A549 (cell line): ENCODE measurements around the gene COX7A1. TPM values are rescaled to one million over a fixed set of nuclear protein-coding genes. Genes with fewer than 3 reads are reported as not detected.

ENCODE experiments used
- ATAC-seq, 2 experiments: fragments of 200-7000 bp in 1 of 2; fragments of >200 bp in 1 of 2; cut with Nextera tagmentation in 1 of 2; cut with Tn5 transposase in 1 of 2; 3 replicates each; pipeline versions ENCODE4 v1.8.0 to v1.9.1; 2018 to 2020; ENCODE audit warnings: mild to moderate bottlenecking in 1 of 2, moderate library complexity in 1 of 2
- CTCF ChIA-PET: fragments of 300-600 bp; sonication (Branson Sonifier 250); formaldehyde crosslinking; extraction: SDS; loops from one replicate; lab custom pipeline; 2021; ENCODE audit warnings: antibody characterized with exemption, inconsistent platforms; lab: Yijun Ruan, JAX
- POLR2A ChIA-PET: fragments of 350-600 bp; formaldehyde crosslinking; extraction: SDS; loops from one replicate; lab custom pipeline; 2021; ENCODE audit warnings: antibody characterized with exemption, inconsistent platforms; lab: Yijun Ruan, JAX
- DNase-seq, 2 experiments: peaks; one replicate each; pipeline versions ENCODE4 v3.0.0 to v3.0.0-alpha.2; 2011 to 2016; ENCODE audit warnings: low read depth in 1 of 2, low spot score in 1 of 2
- FAIRE-seq: peaks from 2 replicates; lab custom pipeline; 2011; peaks lifted over from hg19 to GRCh38; lab: Jason Lieb, UNC
- H3K27ac ChIP-seq, 2 experiments: fragments of >200 bp; sonication (Bioruptor Twin); formaldehyde crosslinking; 3 replicates each; pipeline ENCODE4 v1.5.1; 2016 to 2017
- H3K4me1 ChIP-seq: fragments of >200 bp; sonication (Bioruptor Twin); formaldehyde crosslinking; 3 replicates; pipeline ENCODE4 v1.6.1; 2016
- H3K4me2 ChIP-seq: fragments of >200 bp; sonication (Bioruptor Twin); formaldehyde crosslinking; 3 replicates; pipeline ENCODE4 v1.6.1; 2016
- H3K4me3 ChIP-seq: fragments of >200 bp; sonication (Bioruptor Twin); formaldehyde crosslinking; 3 replicates; pipeline ENCODE4 v1.5.1; 2016
- H3K9me3 ChIP-seq: fragments of >200 bp; sonication (Bioruptor Twin); formaldehyde crosslinking; 3 replicates; pipeline ENCODE4 v1.6.1; 2016
- CBX8 ChIP-seq: fragments of 200-600 bp; sonication (generic); IDR thresholded peaks from 2 replicates; pipeline ENCODE4 v1.6.1; 2016
- CEBPB ChIP-seq, 2 experiments: fragments of >200 bp in 1 of 2; sonication (Bioruptor Twin) in 1 of 2; formaldehyde crosslinking in 1 of 2; IDR thresholded peaks; 2 replicates each; pipeline ENCODE4 v1.6.1; 2012 to 2016
- EHMT2 ChIP-seq: fragments of 200-600 bp; sonication (generic); IDR thresholded peaks from 2 replicates; pipeline ENCODE4 v1.6.1; 2016; ENCODE audit warnings: antibody characterized with exemption, low read depth, mild to moderate bottlenecking, moderate library complexity
- HMGXB4 ChIP-seq: fragments of 250-450 bp; sonication (Bioruptor Pico); IDR thresholded peaks from 2 replicates; pipeline ENCODE4 v1.5.0; 2021; ENCODE audit warnings: mild to moderate bottlenecking, moderate library complexity, borderline replicate concordance
- HOXB13 ChIP-seq: fragments of 250-450 bp; sonication (Bioruptor Pico); IDR thresholded peaks from 2 replicates; pipeline ENCODE4 v1.5.0; 2020; ENCODE audit warnings: low read depth, mild to moderate bottlenecking, moderate library complexity
- HOXB5 ChIP-seq: fragments of 250-450 bp; sonication (Bioruptor Pico); IDR thresholded peaks from 2 replicates; pipeline ENCODE4 v1.5.0; 2020; ENCODE audit warnings: mild to moderate bottlenecking, moderate library complexity
- MAZ ChIP-seq: fragments of 150-350 bp; IDR thresholded peaks from 2 replicates; pipeline ENCODE4 v1.6.1; 2014; ENCODE audit warnings: antibody characterized with exemption, low read depth, low read length, borderline replicate concordance
- NPAS2 ChIP-seq: fragments of 250-450 bp; sonication (Bioruptor Pico); IDR thresholded peaks from 2 replicates; pipeline ENCODE4 v1.8.0; 2022; ENCODE audit warnings: mild to moderate bottlenecking, moderate library complexity, borderline replicate concordance
- PBX3 ChIP-seq: IDR thresholded peaks from 2 replicates; pipeline ENCODE4 v1.6.1; 2012
- POLR2A ChIP-seq: IDR thresholded peaks from 2 replicates; pipeline ENCODE4 v1.6.1; 2012; ENCODE audit warnings: mild to moderate bottlenecking, low read length
- POLR2AphosphoS2 ChIP-seq: conservative IDR thresholded peaks from 2 replicates; pipeline ENCODE4 v1.6.1; 2012; ENCODE audit warnings: low read length, improper control_type of control experiment, inconsistent platforms
- RAD21 ChIP-seq, 2 experiments: fragments of >200 bp in 1 of 2; sonication (Bioruptor Twin) in 1 of 2; formaldehyde crosslinking in 1 of 2; IDR thresholded peaks in 1 of 2; conservative IDR thresholded peaks in 1 of 2; 2 replicates in 1 of 2; 3 replicates in 1 of 2; pipeline ENCODE4 v1.6.1; 2012 to 2018; ENCODE audit warnings: inconsistent platforms in 1 of 2
- REST ChIP-seq: fragments of 200-600 bp; sonication (generic); IDR thresholded peaks from 2 replicates; pipeline ENCODE4 v1.6.1; 2016; ENCODE audit warnings: antibody characterized with exemption, mild to moderate bottlenecking, moderate library complexity
- TFCP2L1 ChIP-seq: fragments of 250-450 bp; sonication (Bioruptor Pico); IDR thresholded peaks from 2 replicates; pipeline ENCODE4 v1.5.0; 2021; ENCODE audit warnings: mild to moderate bottlenecking
- TP53 ChIP-seq: fragments of 250-450 bp; sonication (Bioruptor Pico); IDR thresholded peaks from 2 replicates; pipeline ENCODE4 v1.5.0; 2021; ENCODE audit warnings: mild to moderate bottlenecking, moderate library complexity
- WGBS: methylation state at CpG from one replicate; pipeline ENCODE4 v1.1.6; 2017; ENCODE audit errors: missing lambda C conversion rate; 5-methylcytosine and 5-hydroxymethylcytosine counted together
- polyA plus RNA-seq, 4 experiments: library from polyadenylated mRNA; depleted of rRNA in 3 of 4; stranded (reverse); fragments of >200 nt; fragmentation: RNase III in 1 of 4; extraction: RNeasy Plus Mini Kit Qiagen cat#74134 plus additional on column Dnase treatment in 1 of 4; gene quantifications; 2 replicates in 3 of 4; 3 replicates in 1 of 4; pipeline ENCODE4 v1.2.3, GENCODE V29; 2011 to 2017

The COX7A1 gene
- polyA plus RNA-seq, 2 of the 4 experiments (the other 2 are of a cell fraction), result not detected

- POLR2A ChIA-PET, result interaction anchor here (0.5 to 3.4 kb wide), 16 partner anchors 10 to 244 kb away, joined by 4 to 65 read pairs (median 14); partner anchors contain the start of genes ALKBH6, CAPNS1, THAP8 and WDR62
Observed at GRCh38 chr19:36113894-36114720, 38.1 kb downstream of the COX7A1 start.

GRCh38 chr19:36113425-36113824, 38.8 kb downstream of the COX7A1 start:
- no peaks in the 10 kb centered on the region for H3K9me3 ChIP-seq
- POLR2A ChIA-PET, result interaction anchor here (0.5 kb wide), 1 partner anchor 72 kb away, joined by 4 read pairs; no protein-coding TSS in a partner anchor
- CTCF ChIA-PET, result interaction anchor here (0.6 to 6.3 kb wide), 7 partner anchors 11 to 182 kb away, joined by 3 to 44 read pairs (median 4); partner anchors contain the start of gene THAP8
- TF ChIP-seq NPAS2 (CRISPR knock-in tag), result no peak
- no peak for TF ChIP-seq CBX8
- no peak for TF ChIP-seq CEBPB (IDR thresholded peaks at IDR 0.05)
- TF ChIP-seq TP53 (CRISPR knock-in tag), result no peak
- TF ChIP-seq PBX3, result no peak
- TF ChIP-seq HOXB5, result no peak
- TF ChIP-seq MAZ, result no peak
- H3K27ac ChIP-seq, result peak overlapping the region in 1 of 2 experiments; percentile 91; a peak in 3 of 6 replicates
- peaks cover 25% of the 10 kb centered on the region for H3K4me1 ChIP-seq
- peak overlapping the region; percentile 86 for H3K4me2 ChIP-seq
- no peak for ATAC-seq
- WGBS, result 96% methylated on average over 34 of the region's 34 CpGs
- DNase-seq, result no peak
- no peak for FAIRE-seq
- H3K4me3 ChIP-seq, result peak overlapping the region; percentile 75

More at GRCh38 chr19:36113894-36114720, 38.1 kb downstream of the COX7A1 start:
- 18% methylated on average over 48 of the region's 48 CpGs for WGBS
- CTCF ChIA-PET, result interaction anchor here (0.6 to 6.5 kb wide), 9 partner anchors 12 to 183 kb away, joined by 3 to 82 read pairs (median 4); partner anchors contain the start of gene THAP8
- FAIRE-seq (no peak), ATAC-seq (peak; percentile 7 to 13; a peak in 5 of 6 replicates), DNase-seq (peak; percentile 63 to 67)
- Histone ChIP-seq H3K4me3 (peak overlapping the region; percentile 75), H3K4me1 (peaks cover 25% of the 10 kb centered on the region), H3K9me3 (no peaks in the 10 kb centered on the region), H3K4me2 (peak overlapping the region; percentile 86), H3K27ac (peak overlapping the region; percentile 89 to 91)
- TF ChIP-seq TFCP2L1 (CRISPR knock-in tag), result 0 out of 2 replicates have a peak, but pooled peaks have one; percentile 31
- no peak for TF ChIP-seq REST

GRCh38 chr19:36112678-36113077, 39.6 kb downstream of the COX7A1 start:
- Histone ChIP-seq H3K27ac (no peak overlapping the region), H3K4me3 (no peak overlapping the region), H3K9me3 (no peaks in the 10 kb centered on the region), H3K4me2 (no peak overlapping the region), H3K4me1 (peaks cover 25% of the 10 kb centered on the region)
- CTCF ChIA-PET, result interaction anchor here (1.3 to 6.3 kb wide), 4 partner anchors 10 to 182 kb away, joined by 3 to 44 read pairs (median 18); partner anchors contain the start of gene THAP8
- POLR2A ChIA-PET, result no interaction called here
- DNase-seq, result no peak
- no peak for FAIRE-seq
- no peak for ATAC-seq
- no peak for TF ChIP-seq POLR2AphosphoS2
- WGBS, result 96% methylated on average over 10 of the region's 10 CpGs

GRCh38 chr19:36111200-36111539, 41.1 kb downstream of the COX7A1 start:
- FAIRE-seq, result no peak
- WGBS, result 94% methylated on average over 13 of the region's 13 CpGs
- H3K4me1 ChIP-seq, result peaks cover 11% of the 10 kb centered on the region
- no peak overlapping the region for H3K4me3 ChIP-seq
- no peak overlapping the region for H3K27ac ChIP-seq
- H3K4me2 ChIP-seq, result no peak overlapping the region
- no peak for ATAC-seq
- POLR2A ChIA-PET, result no interaction called here
- no peak for DNase-seq
- CTCF ChIA-PET, result interaction anchor here (0.9 to 15.7 kb wide), 8 partner anchors 10 to 180 kb away, joined by 3 to 157 read pairs (median 4); partner anchors contain the start of genes THAP8 and WDR62
- H3K9me3 ChIP-seq, result no peaks in the 10 kb centered on the region
- TF ChIP-seq HOXB13 (CRISPR knock-in tag) (no peak), HMGXB4 (CRISPR knock-in tag) (no peak), POLR2A (no peak), PBX3 (no peak), POLR2AphosphoS2 (no peak), NPAS2 (CRISPR knock-in tag) (no peak), RAD21 (conservative IDR thresholded peaks at IDR 0.05 in 1 of 2, IDR thresholded peaks at IDR 0.05 in 1 of 2) (no peak), TP53 (CRISPR knock-in tag) (no peak), EHMT2 (no peak)
